Breast epithelium (tissue), 4 donors: ENCODE measurements around the gene LBP. TPM values are rescaled to one million over a fixed set of nuclear protein-coding genes. Genes with fewer than 3 reads are reported as not detected.

Source experiments
- DNase-seq, 2 donors: peaks; one replicate each; pipeline ENCODE4 v3.0.0-alpha.2; 2019; ENCODE audit warnings: low spot score in 2 of 2
- H3K27ac ChIP-seq, 2 donors: fragments of 200-600 bp; sonication (generic) in 1 of 2; one replicate each; pipeline ENCODE4 v1.5.1; 2016 to 2019; ENCODE audit warnings: mild to moderate bottlenecking in 1 of 2
- H3K27me3 ChIP-seq, 2 donors: fragments of 200-600 bp; sonication (generic) in 1 of 2; one replicate each; pipeline versions ENCODE4 v1.5.1 to v1.6.0; 2017 to 2019; ENCODE audit warnings: control low read depth in 1 of 2, mild to moderate bottlenecking in 1 of 2
- H3K36me3 ChIP-seq: fragments of 200-600 bp; one replicate; pipeline ENCODE4 v1.5.1; 2019
- H3K4me1 ChIP-seq, 2 donors: fragments of 200-600 bp; sonication (generic); one replicate each; pipeline ENCODE4 v1.5.1; 2016 to 2019; ENCODE audit warnings: control low read depth in 1 of 2
- H3K4me3 ChIP-seq, 3 donors: fragments of 200-600 bp; sonication (generic); 1 replicate in 2 of 3; 2 replicates in 1 of 3; pipeline ENCODE4 v1.5.1; 2016 to 2019; ENCODE audit warnings: mild to moderate bottlenecking in 3 of 3, moderate library complexity in 2 of 3
- H3K9me3 ChIP-seq, 2 donors: fragments of 200-600 bp; sonication (generic) in 1 of 2; one replicate each; pipeline ENCODE4 v1.5.1; 2016 to 2019; ENCODE audit warnings: control low read depth in 1 of 2
- POLR2A ChIP-seq: fragments of 450-650 bp; IDR thresholded peaks from one replicate; pipeline ENCODE4 v1.6.1; 2016; ENCODE audit warnings: antibody characterized with exemption, mild to moderate bottlenecking, moderate library complexity
- POLR2AphosphoS5 ChIP-seq, 3 donors: sonication (generic); formaldehyde crosslinking; IDR thresholded peaks; one replicate each; pipeline ENCODE4 v1.6.1; 2017; ENCODE audit warnings: antibody characterized with exemption in 3 of 3
- intact Hi-C: fragments of 100-400 bp; cut with DNase I; formaldehyde crosslinking; loops from one replicate; pipeline ENCODE4 v1.15.1; 2023; ENCODE audit warnings: low total_unique reads
- total RNA-seq, 3 donors: library from RNA; depleted of rRNA; stranded (reverse); fragments of >200 nt; gene quantifications; one replicate each; pipeline ENCODE4 v1.1.0, GENCODE V29; 2016
- TF ChIP-seq, protein P1 (sequence below), 3 donors: fragments of 450-650 bp; IDR thresholded peaks; one replicate each; pipeline ENCODE4 v1.5.1; 2016 to 2017; ENCODE audit warnings: antibody characterized with exemption in 3 of 3, mild to moderate bottlenecking in 3 of 3, moderate library complexity in 3 of 3

Gene LBP
- total RNA-seq, 3 donors from 2014 or later: 0.73 to 15.0 (median 3.9) TPM

DNA sequence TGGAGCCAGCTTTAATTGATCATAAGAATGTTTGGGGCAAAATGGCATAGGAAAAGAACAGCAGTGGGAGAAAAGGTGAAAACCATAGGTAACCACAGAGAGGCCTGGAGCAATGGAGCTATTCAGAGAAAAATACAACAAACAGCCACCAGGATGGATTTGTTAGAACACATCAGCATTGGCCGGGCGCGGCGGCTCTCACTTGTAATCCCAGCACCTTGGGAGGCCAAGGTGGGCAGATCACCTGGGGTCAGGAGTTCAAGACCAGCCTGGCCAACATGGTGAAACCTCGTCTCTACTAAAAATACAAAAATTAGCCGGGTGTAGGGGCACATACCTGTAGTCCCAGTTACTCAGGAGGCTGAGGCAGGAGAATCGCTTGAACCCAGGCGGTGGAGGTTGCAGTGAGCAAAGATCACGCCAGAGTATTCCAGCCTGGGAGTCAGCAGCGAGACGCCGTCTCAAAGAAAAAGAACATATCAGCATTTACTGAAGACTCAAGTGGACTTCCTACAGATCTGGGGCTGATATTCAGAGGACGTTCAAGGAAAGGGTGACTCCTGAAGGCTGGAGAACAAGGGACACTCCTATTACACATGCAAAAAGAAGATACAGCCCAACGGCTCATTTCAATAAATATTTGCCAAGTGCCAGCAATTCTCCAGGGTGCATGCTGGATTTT lies 68.6 kb downstream of the LBP start:
- intact Hi-C loops: no loop called here
- Histone ChIP-seq H3K4me3 (no peak overlapping the region), H3K9me3 (no peaks in the 10 kb centered on the region), H3K27ac (no peak overlapping the region), H3K27me3 (no peaks in the 10 kb centered on the region), H3K4me1 (no peaks in the 10 kb centered on the region), H3K36me3 (peaks cover 5% of the 10 kb centered on the region)
- TF ChIP-seq POLR2A (no peak), POLR2AphosphoS5 (IDR thresholded peaks at IDR 0.05) (no peak)
- TF ChIP-seq, protein P1, sequence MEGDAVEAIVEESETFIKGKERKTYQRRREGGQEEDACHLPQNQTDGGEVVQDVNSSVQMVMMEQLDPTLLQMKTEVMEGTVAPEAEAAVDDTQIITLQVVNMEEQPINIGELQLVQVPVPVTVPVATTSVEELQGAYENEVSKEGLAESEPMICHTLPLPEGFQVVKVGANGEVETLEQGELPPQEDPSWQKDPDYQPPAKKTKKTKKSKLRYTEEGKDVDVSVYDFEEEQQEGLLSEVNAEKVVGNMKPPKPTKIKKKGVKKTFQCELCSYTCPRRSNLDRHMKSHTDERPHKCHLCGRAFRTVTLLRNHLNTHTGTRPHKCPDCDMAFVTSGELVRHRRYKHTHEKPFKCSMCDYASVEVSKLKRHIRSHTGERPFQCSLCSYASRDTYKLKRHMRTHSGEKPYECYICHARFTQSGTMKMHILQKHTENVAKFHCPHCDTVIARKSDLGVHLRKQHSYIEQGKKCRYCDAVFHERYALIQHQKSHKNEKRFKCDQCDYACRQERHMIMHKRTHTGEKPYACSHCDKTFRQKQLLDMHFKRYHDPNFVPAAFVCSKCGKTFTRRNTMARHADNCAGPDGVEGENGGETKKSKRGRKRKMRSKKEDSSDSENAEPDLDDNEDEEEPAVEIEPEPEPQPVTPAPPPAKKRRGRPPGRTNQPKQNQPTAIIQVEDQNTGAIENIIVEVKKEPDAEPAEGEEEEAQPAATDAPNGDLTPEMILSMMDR (IDR thresholded peaks at IDR 0.05): no peak
- DNase-seq: no peak

- TF ChIP-seq POLR2A (no peak), POLR2AphosphoS5 (IDR thresholded peaks at IDR 0.05) (no peak)
- TF ChIP-seq, protein P1 (IDR thresholded peaks at IDR 0.05): no peak
- intact Hi-C loops: no loop called here
- DNase-seq: no peak
- no peaks in the 10 kb centered on the region for H3K27me3 ChIP-seq
- H3K36me3 ChIP-seq: peaks cover 11% of the 10 kb centered on the region
- H3K9me3 ChIP-seq: no peaks in the 10 kb centered on the region
- H3K4me1 ChIP-seq: no peaks in the 10 kb centered on the region
- H3K27ac ChIP-seq: no peak overlapping the region
- H3K4me3 ChIP-seq: no peak overlapping the region
These were observed 72.4 kb downstream of the LBP start for GRCh38 chr20:38418509-38419204.

DNA sequence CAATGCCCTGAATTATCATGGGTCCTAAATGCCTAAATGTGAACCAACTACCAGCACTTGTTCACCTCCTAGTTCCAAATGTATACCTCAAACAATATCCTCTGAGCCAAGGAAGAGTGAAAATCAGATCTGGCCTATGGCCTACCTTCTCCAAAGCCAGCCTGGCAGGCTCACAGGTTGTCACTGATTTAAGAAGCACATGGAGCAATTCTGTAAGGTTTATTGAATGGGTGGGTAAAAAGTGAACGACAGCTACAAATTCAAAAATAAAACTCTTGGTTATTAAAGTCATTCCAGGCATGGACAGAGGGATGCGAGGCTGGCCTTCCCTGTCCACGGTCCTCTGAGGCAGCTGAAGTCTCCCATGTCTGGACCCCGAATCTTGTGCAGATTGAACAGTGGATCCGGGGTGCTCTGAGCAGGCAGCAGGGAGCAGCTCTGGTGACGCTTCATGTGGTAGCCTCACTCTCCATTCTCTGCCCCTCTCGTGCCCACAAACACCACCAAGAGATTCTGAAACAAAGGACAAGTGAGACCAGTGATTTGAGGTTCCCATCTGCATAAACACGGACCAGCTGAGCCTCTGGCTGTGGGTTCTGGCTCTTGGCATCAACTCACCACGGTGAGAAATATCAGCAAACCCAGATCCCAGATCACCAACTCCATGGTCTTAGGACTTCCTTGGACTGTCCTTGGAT lies 74.3 kb downstream of the LBP start:
- TF ChIP-seq POLR2AphosphoS5 (IDR thresholded peaks at IDR 0.05) (no peak), POLR2A (no peak)
- TF ChIP-seq, protein P1 (IDR thresholded peaks at IDR 0.05): no peak
- Histone ChIP-seq H3K9me3 (no peaks in the 10 kb centered on the region), H3K36me3 (peaks cover 22% of the 10 kb centered on the region), H3K27me3 (no peaks in the 10 kb centered on the region), H3K4me1 (no peaks in the 10 kb centered on the region), H3K4me3 (no peak overlapping the region), H3K27ac (no peak overlapping the region)
- DNase-seq: no peak
- intact Hi-C loops: no loop called here

- Histone ChIP-seq H3K9me3 (no peaks in the 10 kb centered on the region), H3K4me3 (no peak overlapping the region), H3K27me3 (no peaks in the 10 kb centered on the region), H3K36me3 (peaks cover 22% of the 10 kb centered on the region), H3K4me1 (no peaks in the 10 kb centered on the region), H3K27ac (no peak overlapping the region)
- TF ChIP-seq POLR2A (no peak), POLR2AphosphoS5 (IDR thresholded peaks at IDR 0.05) (no peak)
- TF ChIP-seq, protein P1 (IDR thresholded peaks at IDR 0.05): no peak
- intact Hi-C loops: no loop called here
- no peak for DNase-seq
These were observed 75.6 kb downstream of the LBP start for GRCh38 chr20:38421915-38422314.

DNA sequence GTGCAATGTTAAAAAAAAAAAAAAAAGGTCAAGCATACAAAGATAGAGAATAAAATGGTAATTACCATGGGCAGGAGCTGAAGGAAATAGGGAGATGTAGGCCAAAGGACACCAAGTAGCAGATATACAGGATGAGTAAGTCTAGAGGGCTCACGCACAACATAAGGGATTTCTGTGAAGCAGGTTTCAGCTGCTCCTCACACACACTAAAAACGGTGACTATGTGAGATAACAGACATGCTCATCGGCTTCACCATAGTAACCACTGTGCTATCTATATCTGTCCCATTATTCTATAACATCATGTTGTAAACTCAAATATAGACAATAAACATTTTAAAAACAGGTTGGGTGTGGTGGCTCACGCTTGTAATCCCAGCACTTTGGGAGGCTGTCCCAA lies 77.3 kb downstream of the LBP start:
- Histone ChIP-seq H3K27me3 (no peaks in the 10 kb centered on the region), H3K4me3 (no peak overlapping the region), H3K36me3 (peaks cover 22% of the 10 kb centered on the region), H3K27ac (no peak overlapping the region), H3K4me1 (no peaks in the 10 kb centered on the region), H3K9me3 (no peaks in the 10 kb centered on the region)
- intact Hi-C loops: no loop called here
- TF ChIP-seq, protein P1 (IDR thresholded peaks at IDR 0.05): no peak
- no peak for TF ChIP-seq POLR2AphosphoS5 (IDR thresholded peaks at IDR 0.05)
- no peak for TF ChIP-seq POLR2A
- no peak for DNase-seq
